Breast epithelium (tissue), 4 donors: ENCODE results near the gene ERGIC2. TPM values are rescaled to one million over a fixed set of nuclear protein-coding genes. Genes with fewer than 3 reads are reported as not detected.

Experiments used
- DNase-seq, 2 donors: peaks; one replicate each; pipeline ENCODE4 v3.0.0-alpha.2; 2019; ENCODE audit warnings: low spot score in 2 of 2
- H3K27ac ChIP-seq, 2 donors: fragments of 200-600 bp; sonication (generic) in 1 of 2; one replicate each; pipeline ENCODE4 v1.5.1; 2016 to 2019; ENCODE audit warnings: mild to moderate bottlenecking in 1 of 2
- H3K27me3 ChIP-seq, 2 donors: fragments of 200-600 bp; sonication (generic) in 1 of 2; one replicate each; pipeline versions ENCODE4 v1.5.1 to v1.6.0; 2017 to 2019; ENCODE audit warnings: control low read depth in 1 of 2, mild to moderate bottlenecking in 1 of 2
- H3K36me3 ChIP-seq: fragments of 200-600 bp; one replicate; pipeline ENCODE4 v1.5.1; 2019
- H3K4me1 ChIP-seq, 2 donors: fragments of 200-600 bp; sonication (generic); one replicate each; pipeline ENCODE4 v1.5.1; 2016 to 2019; ENCODE audit warnings: control low read depth in 1 of 2
- H3K4me3 ChIP-seq, 3 donors: fragments of 200-600 bp; sonication (generic); 1 replicate in 2 of 3; 2 replicates in 1 of 3; pipeline ENCODE4 v1.5.1; 2016 to 2019; ENCODE audit warnings: mild to moderate bottlenecking in 3 of 3, moderate library complexity in 2 of 3
- H3K9me3 ChIP-seq, 2 donors: fragments of 200-600 bp; sonication (generic) in 1 of 2; one replicate each; pipeline ENCODE4 v1.5.1; 2016 to 2019; ENCODE audit warnings: control low read depth in 1 of 2
- CTCF ChIP-seq, 3 donors: fragments of 450-650 bp; IDR thresholded peaks; one replicate each; pipeline ENCODE4 v1.5.1; 2016 to 2017; ENCODE audit warnings: antibody characterized with exemption in 3 of 3, mild to moderate bottlenecking in 3 of 3, moderate library complexity in 3 of 3
- POLR2A ChIP-seq: fragments of 450-650 bp; IDR thresholded peaks from one replicate; pipeline ENCODE4 v1.6.1; 2016; ENCODE audit warnings: antibody characterized with exemption, mild to moderate bottlenecking, moderate library complexity
- POLR2AphosphoS5 ChIP-seq, 3 donors: sonication (generic); formaldehyde crosslinking; IDR thresholded peaks; one replicate each; pipeline ENCODE4 v1.6.1; 2017; ENCODE audit warnings: antibody characterized with exemption in 3 of 3
- intact Hi-C: fragments of 100-400 bp; cut with DNase I; formaldehyde crosslinking; loops from one replicate; pipeline ENCODE4 v1.15.1; 2023; ENCODE audit warnings: low total_unique reads
- total RNA-seq, 3 donors: library from RNA; depleted of rRNA; stranded (reverse); fragments of >200 nt; gene quantifications; one replicate each; pipeline ENCODE4 v1.1.0, GENCODE V29; 2016

The ERGIC2 gene
- total RNA-seq, 3 donors from 2014 or later: 23.9 to 80.2 (median 46.1) TPM

GRCh38 chr12:29288031-29288430, 92.9 kb downstream of the ERGIC2 start:
- no peak overlapping the region for H3K4me3 ChIP-seq
- no peak for DNase-seq
- H3K4me1 ChIP-seq: no peaks in the 10 kb centered on the region
- H3K27me3 ChIP-seq: no peaks in the 10 kb centered on the region
- no peak overlapping the region for H3K27ac ChIP-seq
- no peaks in the 10 kb centered on the region for H3K36me3 ChIP-seq
- intact Hi-C loops: no loop called here
- TF ChIP-seq POLR2AphosphoS5 (IDR thresholded peaks at IDR 0.05): no peak
- no peak for TF ChIP-seq POLR2A
- no peak for TF ChIP-seq CTCF (IDR thresholded peaks at IDR 0.05)
- H3K9me3 ChIP-seq: no peaks in the 10 kb centered on the region

DNA sequence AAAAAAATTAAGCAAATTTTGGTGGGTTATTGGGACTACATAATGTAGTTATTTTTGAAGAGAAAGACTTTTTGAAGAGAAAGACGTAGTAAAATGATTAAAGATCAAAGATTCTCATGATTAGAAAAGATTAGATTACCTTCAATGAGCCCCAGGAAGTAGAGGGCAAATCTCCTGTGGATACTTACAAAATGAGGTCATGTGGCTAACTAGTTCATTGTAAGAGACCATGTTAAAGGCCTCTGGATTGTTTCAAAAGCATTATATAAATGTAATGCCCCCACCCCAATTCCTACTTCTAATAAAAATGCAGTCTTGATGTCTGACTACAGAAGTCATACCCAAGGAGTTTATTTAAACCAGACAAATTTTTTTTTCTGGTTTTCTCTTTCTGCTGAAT, 93.3 kb downstream of the ERGIC2 start:
- intact Hi-C loops: no loop called here
- no peak for DNase-seq

More for the DNA sequence above, 93.3 kb downstream of the ERGIC2 start:
- no peaks in the 10 kb centered on the region for H3K36me3 ChIP-seq
- H3K27me3 ChIP-seq: no peaks in the 10 kb centered on the region
- H3K9me3 ChIP-seq: no peaks in the 10 kb centered on the region
- H3K4me3 ChIP-seq: no peak overlapping the region
- no peak overlapping the region for H3K27ac ChIP-seq
- H3K4me1 ChIP-seq: no peaks in the 10 kb centered on the region
- no peak for TF ChIP-seq POLR2A
- no peak for TF ChIP-seq POLR2AphosphoS5 (IDR thresholded peaks at IDR 0.05)
- no peak for TF ChIP-seq CTCF (IDR thresholded peaks at IDR 0.05)

Other genes with a start within 250 kb of the ERGIC2 start
- gene FAR2, start 231.9 kb downstream of the ERGIC2 start, total RNA-seq: 10 to 100 TPM in 1 of 3 donors, 1 to 10 TPM in 2; 8.2 to 18.2 (median 9.8) TPM
- gene OVCH1, start 116.5 kb upstream of the ERGIC2 start, total RNA-seq: under 1 TPM; 0.33 to 0.64 (median 0.44) TPM